K562 (cell line): ENCODE data around the gene ZFR2. TPM values are rescaled to one million over a fixed set of nuclear protein-coding genes. Genes with fewer than 3 reads are reported as not detected.

Experiments used
- ATAC-seq: fragments of 200-7000 bp; cut with Tn5 transposase; 3 replicates; pipeline ENCODE4 v1.9.1; 2020; ENCODE audit warnings: moderate library complexity
- BruUV-seq: library from RNA; stranded (reverse); fragments of 400-500 nt; replicated peaks from 2 replicates; lab custom pipeline; 2021; lab: Mats Ljungman, UMichigan
- CTCF ChIA-PET: fragments of 300-600 bp; formaldehyde crosslinking; extraction: SDS; loops from one replicate; lab custom pipeline; 2021; ENCODE audit warnings: low intra/inter-chr PET ratio; lab: Yijun Ruan, JAX
- POLR2A ChIA-PET: fragments of 300-600, 350-650 bp; sonication (Branson Sonifier 250); formaldehyde crosslinking; extraction: SDS; loops from one replicate; lab custom pipeline; 2021; ENCODE audit warnings: antibody characterized with exemption, inconsistent platforms; lab: Yijun Ruan, JAX
- DNase-seq, 4 experiments: peaks; one replicate each; pipeline versions ENCODE4 v3.0.0 to v3.0.0-alpha.2; 2011 to 2018; ENCODE audit warnings: low spot score in 3 of 4, mixed read lengths in 3 of 4; ENCODE audit errors: extremely low read depth in 1 of 4
- FAIRE-seq: peaks from 2 replicates; lab custom pipeline; 2011; peaks lifted over from hg19 to GRCh38; lab: Jason Lieb, UNC
- H2AFZ ChIP-seq: 2 replicates; pipeline ENCODE4 v1.6.0; 2011; ENCODE audit warnings: low read depth, low read length, control low read depth, inconsistent platforms
- H3K27ac ChIP-seq: fragments of 200-600 bp; 3 replicates; pipeline ENCODE4 v1.8.0; 2011; ENCODE audit warnings: low read depth, mild to moderate bottlenecking, control low read depth, inconsistent platforms, low read length, moderate library complexity, mixed read lengths; ENCODE audit errors: extremely low read depth
- H3K27me3 ChIP-seq, 2 experiments: fragments of 300-600 bp in 1 of 2; 2 replicates in 1 of 2; 3 replicates in 1 of 2; pipeline versions ENCODE4 v1.6.0 to v1.8.0; 2011; ENCODE audit warnings: inconsistent platforms in 2 of 2, low read length in 2 of 2, mild to moderate bottlenecking in 1 of 2, mixed read lengths in 1 of 2, moderate library complexity in 1 of 2; ENCODE audit not compliant: control insufficient read depth in 2 of 2, insufficient read depth in 2 of 2
- H3K36me3 ChIP-seq: fragments of 300-600 bp; 3 replicates; pipeline ENCODE4 v1.8.0; 2011; ENCODE audit warnings: mild to moderate bottlenecking, low read length, inconsistent platforms; ENCODE audit not compliant: control insufficient read depth, insufficient read depth
- H3K4me1 ChIP-seq, 2 experiments: fragments of 200-600 bp in 1 of 2; replicated peaks in 1 of 2; 2 replicates in 1 of 2; 3 replicates in 1 of 2; pipeline versions ENCODE4 v1.5.1 to v1.8.0; 2011; ENCODE audit warnings: inconsistent platforms in 2 of 2, low read length in 2 of 2, mild to moderate bottlenecking in 1 of 2, mixed read lengths in 1 of 2, moderate library complexity in 1 of 2; ENCODE audit not compliant: control insufficient read depth in 2 of 2, insufficient read depth in 2 of 2
- H3K4me2 ChIP-seq: 2 replicates; pipeline ENCODE4 v1.6.1; 2011; ENCODE audit warnings: low read length, control low read depth, inconsistent platforms, mixed read lengths; ENCODE audit not compliant: insufficient read depth
- H3K4me3 ChIP-seq: fragments of 200-600 bp; sonication (generic), shearing (Covaris generic); 2 replicates; pipeline ENCODE4 v1.5.1; 2016; ENCODE audit warnings: control low read depth, inconsistent platforms
- H3K79me2 ChIP-seq: fragments of 200-600 bp; 3 replicates; pipeline ENCODE4 v1.8.0; 2011; ENCODE audit warnings: low read length, inconsistent platforms; ENCODE audit not compliant: control insufficient read depth, insufficient read depth
- H3K9ac ChIP-seq, 2 experiments: 2 replicates each; pipeline versions ENCODE4 v1.6.0 to v1.6.1; 2011; ENCODE audit warnings: low read depth in 2 of 2, low read length in 2 of 2, control low read depth in 1 of 2, inconsistent platforms in 1 of 2, mild to moderate bottlenecking in 1 of 2, mixed read lengths in 1 of 2; ENCODE audit not compliant: insufficient read depth in 1 of 2
- H3K9me1 ChIP-seq: one replicate; pipeline ENCODE4 v1.6.0; 2011; ENCODE audit warnings: inconsistent platforms, mild to moderate bottlenecking, low read length, moderate library complexity; ENCODE audit not compliant: control insufficient read depth, insufficient read depth
- H3K9me3 ChIP-seq: replicated peaks from 2 replicates; pipeline ENCODE4 v1.5.1; 2011; ENCODE audit warnings: low read depth, low read length, inconsistent platforms; ENCODE audit not compliant: control insufficient read depth, insufficient read depth
- H4K20me1 ChIP-seq: replicated peaks from 2 replicates; pipeline ENCODE4 v1.6.1; 2011; ENCODE audit warnings: low read length, inconsistent platforms, mixed read lengths; ENCODE audit not compliant: control insufficient read depth, insufficient read depth
- ARNT ChIP-seq, 2 experiments: fragments of 450-650 bp; IDR thresholded peaks; 2 replicates each; pipeline ENCODE4 v1.6.1; 2016; ENCODE audit warnings: mild to moderate bottlenecking in 1 of 2
- ATF7 ChIP-seq: fragments of 450-650 bp; IDR thresholded peaks from 2 replicates; pipeline ENCODE4 v1.7.1; 2014; ENCODE audit warnings: mild to moderate bottlenecking, moderate library complexity
- CBFA2T2 ChIP-seq: fragments of 450-650 bp; conservative IDR thresholded peaks from 2 replicates; pipeline ENCODE4 v1.6.1; 2017; ENCODE audit warnings: mild to moderate bottlenecking
- CEBPB ChIP-seq: fragments of 450-650 bp; IDR thresholded peaks from 2 replicates; pipeline ENCODE4 v1.6.1; 2016; ENCODE audit warnings: missing genetic modification characterization, missing compliant biosample characterization
- FOXA1 ChIP-seq: fragments of 450-650 bp; IDR thresholded peaks from 2 replicates; pipeline ENCODE4 v1.6.1; 2016; ENCODE audit warnings: mild to moderate bottlenecking, borderline replicate concordance
- FOXK1 ChIP-seq: sonication (generic); formaldehyde crosslinking; IDR thresholded peaks from 2 replicates; pipeline ENCODE4 v1.8.0; 2022; ENCODE audit warnings: missing genetic modification reagents, mild to moderate bottlenecking, borderline replicate concordance
- GATA2 ChIP-seq: sonication (generic); formaldehyde crosslinking; IDR thresholded peaks from 2 replicates; pipeline ENCODE4 v1.4.0; 2020; ENCODE audit warnings: mild to moderate bottlenecking, missing genetic modification reagents
- GTF2E2 ChIP-seq: fragments of 200-800 bp; sonication (Bioruptor generic); IDR thresholded peaks from 2 replicates; pipeline ENCODE4 v1.6.1; 2016; ENCODE audit warnings: missing genetic modification characterization, missing compliant biosample characterization
- POLR2AphosphoS5 ChIP-seq: IDR thresholded peaks from 2 replicates; pipeline ENCODE4 v1.6.1; 2011; ENCODE audit warnings: mild to moderate bottlenecking, low read depth, low read length, moderate library complexity; ENCODE audit not compliant: control insufficient read depth, insufficient read depth
- SETDB1 ChIP-seq: IDR thresholded peaks from one replicate; pipeline ENCODE4 v1.6.1; 2012; ENCODE audit warnings: low read length, control low read depth, inconsistent platforms
- ZEB2 ChIP-seq: fragments of 450-650 bp; IDR thresholded peaks from 2 replicates; pipeline ENCODE4 v1.6.1; 2016
- ZNF174 ChIP-seq: fragments of 250-450 bp; sonication (Bioruptor Pico); IDR thresholded peaks from 2 replicates; pipeline ENCODE4 v1.4.0; 2020; ENCODE audit warnings: mild to moderate bottlenecking
- ZNF311 ChIP-seq: fragments of 250-450 bp; sonication (Bioruptor Pico); IDR thresholded peaks from 2 replicates; pipeline ENCODE4 v1.4.0; 2020; ENCODE audit warnings: mild to moderate bottlenecking, moderate library complexity
- ZNF655 ChIP-seq: fragments of 250-450 bp; sonication (Bioruptor Pico); IDR thresholded peaks from 2 replicates; pipeline ENCODE4 v1.5.0; 2021
- ZNF76 ChIP-seq: fragments of 250-450 bp; sonication (Bioruptor Pico); IDR thresholded peaks from 2 replicates; pipeline ENCODE4 v1.4.0; 2020; ENCODE audit warnings: mild to moderate bottlenecking, moderate library complexity, borderline replicate concordance
- ZSCAN29 ChIP-seq: fragments of 450-650 bp; IDR thresholded peaks from 2 replicates; pipeline ENCODE4 v1.6.1; 2017
- WGBS: fragments of 100-300 bp; shearing (Covaris generic); methylation state at CpG from one replicate; pipeline ENCODE4 v1.1.6; 2016; ENCODE audit warnings: low coverage, mixed read lengths; ENCODE audit not compliant: insufficient coverage; ENCODE audit errors: missing lambda C conversion rate; 5-methylcytosine and 5-hydroxymethylcytosine counted together
- in situ Hi-C: fragments of 300-500 bp; cut with MboI; formaldehyde crosslinking; loops from 4 replicates; pipeline ENCODE4 v1.15.0; 2018; ENCODE audit warnings: inconsistent platforms, mixed read lengths
- intact Hi-C: fragments of 100-400 bp; cut with micrococcal nuclease; formaldehyde crosslinking; loops from 2 replicates; pipeline ENCODE4 v1.14.2; 2022
- polyA plus RNA-seq, 8 experiments: library from polyadenylated mRNA; depleted of rRNA in 4 of 8; stranded (reverse) in 5 of 8; unstranded in 3 of 8; fragments of >200 nt; fragmentation: Nextera tagmentation in 2 of 8; fragmentation: Illumina TruSeq in 1 of 8; extraction: Ambion mirVana in 2 of 8; extraction: Trizol in 1 of 8; gene quantifications; 2 replicates each; pipeline versions ENCODE4 v1.2.1 to v1.2.3, GENCODE V29; 2011 to 2014; ENCODE audit warnings: inconsistent platforms in 1 of 8, missing spikeins in 1 of 8
- total RNA-seq, 7 experiments: library from RNA; depleted of rRNA in 6 of 7; stranded (reverse); fragments of >200 nt in 6 of 7; fragmentation: Illumina TruSeq in 2 of 7; extraction: Trizol in 2 of 7; gene quantifications; 2 replicates each; pipeline versions ENCODE4 v1.2.1 to v1.2.3, GENCODE V29; 2011 to 2021; ENCODE audit warnings: low replicate concordance in 1 of 7

Gene ZFR2
- total and polyA plus RNA-seq, 9 of the 15 experiments (the other 6 are each of a cell fraction or from before 2014, with no cell fraction given): 0.03 to 0.59 (median 0.07) TPM; not detected in 6

GRCh38 chr19:3814648-3815047, 54.2 kb downstream of the ZFR2 start:
- Histone ChIP-seq H2AFZ (no peak overlapping the region), H3K27ac (no peak overlapping the region), H3K9me3 (no peaks in the 10 kb centered on the region), H3K9me1 (no peaks in the 10 kb centered on the region), H3K36me3 (no peaks in the 10 kb centered on the region), H3K4me3 (no peak overlapping the region), H3K27me3 (no peaks in the 10 kb centered on the region; a peak in 1 of 5 replicates), H4K20me1 (no peaks in the 10 kb centered on the region), H3K9ac (no peak overlapping the region; a peak in 1 of 4 replicates), H3K4me2 (no peak overlapping the region), H3K4me1 (peaks cover 0 to 51% of the 10 kb centered on the region in 2 experiments), H3K79me2 (no peaks in the 10 kb centered on the region)
- POLR2A ChIA-PET: no interaction called here
- DNase-seq (no peak), ATAC-seq (no peak), FAIRE-seq (no peak)
- WGBS: 48% methylated on average over 2 of the region's 4 CpGs
- intact Hi-C loops: no loop called here
- no peak for TF ChIP-seq SETDB1
- TF ChIP-seq FOXA1: no peak
- no peak for TF ChIP-seq GATA2
- TF ChIP-seq ZSCAN29: no peak
- no peak for TF ChIP-seq ZNF655 (CRISPR knock-in tag)
- no peak for TF ChIP-seq ZEB2
- no peak for TF ChIP-seq ARNT (IDR thresholded peaks at IDR 0.05)
- TF ChIP-seq ZNF76: no peak
- TF ChIP-seq POLR2AphosphoS5: no peak
- TF ChIP-seq CEBPB: no peak
- TF ChIP-seq ZNF311 (CRISPR knock-in tag): no peak
- TF ChIP-seq FOXK1 (CRISPR knock-in tag): no peak
- TF ChIP-seq ATF7: no peak
- TF ChIP-seq CBFA2T2: no peak
- no peak for TF ChIP-seq GTF2E2 (tag)
- no peak for TF ChIP-seq ZNF174 (CRISPR knock-in tag)
- BruUV-seq: no TSS peak
- in situ Hi-C loops: no loop called here
- CTCF ChIA-PET: no interaction called here
